GM12891 (cell line): ENCODE results near the gene PPP1R12C.
"Not testable (repeated sequence)": the region's sequence is repeated elsewhere in the genome, so short reads cannot be mapped to it uniquely, and the experiment has no call there.

Experiments
- DNase-seq: peaks from one replicate; pipeline ENCODE4 v3.0.0; 2011; ENCODE audit warnings: low spot score; ENCODE audit not compliant: insufficient read length
- FAIRE-seq: peaks from 2 replicates; lab custom pipeline; 2011; peaks lifted over from hg19 to GRCh38; lab: Jason Lieb, UNC
- PAX5 ChIP-seq: IDR thresholded peaks from 2 replicates; pipeline ENCODE4 v1.6.1; 2011; ENCODE audit warnings: low read length, moderate library complexity, mild to moderate bottlenecking; ENCODE audit not compliant: insufficient read depth, severe bottlenecking
- POLR2A ChIP-seq: IDR thresholded peaks from 2 replicates; pipeline ENCODE4 v1.6.1; 2011; ENCODE audit warnings: low read depth, low read length, control low read depth
- POLR2AphosphoS5 ChIP-seq: IDR thresholded peaks from 2 replicates; pipeline ENCODE4 v1.6.1; 2011; ENCODE audit warnings: low read depth, low read length, control low read depth
- POU2F2 ChIP-seq: IDR thresholded peaks from 2 replicates; pipeline ENCODE4 v1.6.1; 2011; ENCODE audit warnings: low read depth, mild to moderate bottlenecking, control low read depth, low read length, moderate library complexity
- SPI1 ChIP-seq: IDR thresholded peaks from 2 replicates; pipeline ENCODE4 v1.6.1; 2011; ENCODE audit warnings: low read depth, low read length, control low read depth
- TAF1 ChIP-seq: IDR thresholded peaks from 2 replicates; pipeline ENCODE4 v1.6.1; 2011; ENCODE audit warnings: low read depth, low read length, control low read depth

Gene PPP1R12C

GRCh38 chr19:55109527-55110291 is 7.7 kb downstream of the PPP1R12C start:
- DNase-seq (no peak), FAIRE-seq (no peak)
- TF ChIP-seq TAF1 (no peak), POU2F2 (no peak), PAX5 (no peak), SPI1 (no peak), POLR2AphosphoS5 (no peak)

- DNase-seq, FAIRE-seq: not testable (repeated sequence)
Measured at GRCh38 chr19:55107252-55107651, 10.2 kb downstream of the PPP1R12C start.

GRCh38 chr19:55106591-55106990 is 10.8 kb downstream of the PPP1R12C start:
- FAIRE-seq (no peak), DNase-seq (no peak)
- TF ChIP-seq PAX5 (no peak), SPI1 (no peak), POLR2A (no peak), TAF1 (no peak), POU2F2 (no peak), POLR2AphosphoS5 (no peak; the same call in 1 of the 2 replicates)

GRCh38 chr19:55105237-55105636 is 12.2 kb downstream of the PPP1R12C start:
- no peak for TF ChIP-seq POLR2AphosphoS5
- TF ChIP-seq PAX5: no peak
- TF ChIP-seq TAF1: no peak
- TF ChIP-seq POLR2A: no peak
- no peak for TF ChIP-seq POU2F2
- no peak for TF ChIP-seq SPI1
- DNase-seq (no peak), FAIRE-seq (no peak)

GRCh38 chr19:55103190-55103589 is 14.2 kb downstream of the PPP1R12C start:
- TF ChIP-seq POLR2A: no peak
- no peak for TF ChIP-seq POU2F2
- no peak for TF ChIP-seq SPI1
- FAIRE-seq: no peak
- no peak for DNase-seq

- DNase-seq (no peak), FAIRE-seq (no peak)
- TF ChIP-seq SPI1: no peak
Measured at GRCh38 chr19:55101261-55101660, 16.2 kb downstream of the PPP1R12C start.

- TF ChIP-seq TAF1 (no peak), PAX5 (no peak), POU2F2 (no peak), POLR2A (no peak), SPI1 (no peak), POLR2AphosphoS5 (no peak)
- DNase-seq (no peak), FAIRE-seq (no peak)
Measured at GRCh38 chr19:55099557-55100506, 17.6 kb downstream of the PPP1R12C start.

- no peak for DNase-seq
- no peak for FAIRE-seq
- no peak for TF ChIP-seq POLR2AphosphoS5
- TF ChIP-seq SPI1: no peak
- no peak for TF ChIP-seq PAX5
- TF ChIP-seq POLR2A: no peak
Measured at GRCh38 chr19:55098716-55099556, 18.5 kb downstream of the PPP1R12C start.

GRCh38 chr19:55097864-55098715 is 19.3 kb downstream of the PPP1R12C start:
- TF ChIP-seq PAX5: no peak
- no peak for TF ChIP-seq POU2F2
- no peak for TF ChIP-seq SPI1
- TF ChIP-seq POLR2AphosphoS5: no peak
- TF ChIP-seq TAF1: no peak
- TF ChIP-seq POLR2A: no peak
- DNase-seq (no peak), FAIRE-seq (no peak)
